Liver (tissue), 9 donors: ENCODE results near the gene TMEM245. TPM values are rescaled to one million over a fixed set of nuclear protein-coding genes. Genes with fewer than 3 reads are reported as not detected.
"Not testable (repeated sequence)": the region's sequence is repeated elsewhere in the genome, so short reads cannot be mapped to it uniquely, and the experiment has no call there.

Experiments
- DNase-seq: peaks from one replicate; pipeline ENCODE4 v3.0.0-alpha.2; 2017; ENCODE audit warnings: low spot score
- H3K27ac ChIP-seq, 2 donors: one replicate each; pipeline ENCODE4 v1.7.0; 2013; ENCODE audit warnings: inconsistent platforms in 2 of 2, low read length in 2 of 2, control low read depth in 1 of 2, low read depth in 1 of 2, mild to moderate bottlenecking in 1 of 2
- H3K27me3 ChIP-seq, 4 donors: one replicate each; pipeline versions ENCODE4 v1.6.1 to v1.7.0; 2013; ENCODE audit warnings: low read length in 3 of 4, inconsistent platforms in 1 of 4, mild to moderate bottlenecking in 1 of 4, moderate library complexity in 1 of 4; ENCODE audit not compliant: control insufficient read depth in 4 of 4, insufficient read depth in 4 of 4
- H3K36me3 ChIP-seq, 4 donors: one replicate each; pipeline versions ENCODE4 v1.6.1 to v1.7.0; 2013; ENCODE audit warnings: low read length in 3 of 4, mild to moderate bottlenecking in 3 of 4, low read depth in 1 of 4, moderate library complexity in 1 of 4; ENCODE audit not compliant: control insufficient read depth in 4 of 4, insufficient read depth in 3 of 4
- H3K4me1 ChIP-seq, 4 donors: one replicate each; pipeline versions ENCODE4 v1.6.1 to v1.7.0; 2013; ENCODE audit warnings: low read length in 3 of 4, mild to moderate bottlenecking in 3 of 4, moderate library complexity in 1 of 4; ENCODE audit not compliant: control insufficient read depth in 4 of 4, insufficient read depth in 4 of 4
- H3K4me3 ChIP-seq, 3 donors: one replicate each; pipeline versions ENCODE4 v1.6.1 to v1.7.0; 2013; ENCODE audit warnings: low read length in 3 of 3, control low read depth in 1 of 3, low read depth in 1 of 3, mild to moderate bottlenecking in 1 of 3
- H3K9ac ChIP-seq, 2 donors: one replicate each; pipeline ENCODE4 v1.7.0; 2013; ENCODE audit warnings: low read length in 2 of 2, mild to moderate bottlenecking in 2 of 2, moderate library complexity in 2 of 2, control low read depth in 1 of 2, low read depth in 1 of 2
- H3K9me3 ChIP-seq, 4 donors: one replicate each; pipeline versions ENCODE4 v1.6.1 to v1.7.0; 2013; ENCODE audit warnings: low read length in 3 of 4; ENCODE audit not compliant: control insufficient read depth in 4 of 4
- EGR1 ChIP-seq, 2 donors: IDR thresholded peaks; 2 replicates each; pipeline ENCODE4 v1.6.1; 2016 to 2018; ENCODE audit warnings: antibody characterized with exemption in 2 of 2, low read depth in 2 of 2
- FOXA1 ChIP-seq: IDR thresholded peaks from 2 replicates; pipeline ENCODE4 v1.6.1; 2016; ENCODE audit warnings: antibody characterized with exemption
- FOXA2 ChIP-seq: IDR thresholded peaks from 2 replicates; pipeline ENCODE4 v1.6.1; 2016; ENCODE audit warnings: antibody characterized with exemption
- GABPA ChIP-seq, 2 donors: IDR thresholded peaks in 1 of 2; conservative IDR thresholded peaks in 1 of 2; 2 replicates each; pipeline ENCODE4 v1.6.1; 2016; ENCODE audit warnings: antibody characterized with exemption in 2 of 2, mild to moderate bottlenecking in 1 of 2, moderate library complexity in 1 of 2
- HNF4A ChIP-seq, 2 donors: conservative IDR thresholded peaks; 2 replicates each; pipeline ENCODE4 v1.6.1; 2016; ENCODE audit warnings: antibody characterized with exemption in 2 of 2, mild to moderate bottlenecking in 2 of 2
- HNF4G ChIP-seq: IDR thresholded peaks from 2 replicates; pipeline ENCODE4 v1.6.1; 2016; ENCODE audit warnings: antibody characterized with exemption
- JUND ChIP-seq, 2 donors: IDR thresholded peaks; 2 replicates each; pipeline ENCODE4 v1.6.1; 2016; ENCODE audit warnings: antibody characterized with exemption in 2 of 2
- NR2F2 ChIP-seq: IDR thresholded peaks from 2 replicates; pipeline ENCODE4 v1.6.1; 2016; ENCODE audit warnings: antibody characterized with exemption
- RXRA ChIP-seq, 2 donors: IDR thresholded peaks; 2 replicates each; pipeline ENCODE4 v1.6.1; 2017 to 2018; ENCODE audit warnings: antibody characterized with exemption in 2 of 2, mild to moderate bottlenecking in 1 of 2
- SP1 ChIP-seq: IDR thresholded peaks from 2 replicates; pipeline ENCODE4 v1.6.1; 2018; ENCODE audit warnings: antibody characterized with exemption, mild to moderate bottlenecking
- TAF1 ChIP-seq: conservative IDR thresholded peaks from 2 replicates; pipeline ENCODE4 v1.6.1; 2016; ENCODE audit warnings: antibody characterized with exemption, mild to moderate bottlenecking
- YY1 ChIP-seq: IDR thresholded peaks from 2 replicates; pipeline ENCODE4 v1.6.1; 2016; ENCODE audit warnings: antibody characterized with exemption, mild to moderate bottlenecking
- WGBS: extraction: QIAGEN DNeasy Blood & Tissue Kit; methylation state at CpG from one replicate; pipeline ENCODE4 v1.1.7; 2013; 5-methylcytosine and 5-hydroxymethylcytosine counted together
- polyA plus RNA-seq, 2 donors: library from polyadenylated mRNA; stranded (reverse) in 1 of 2; unstranded in 1 of 2; fragments of 200-250 nt in 1 of 2; fragments of >200 nt in 1 of 2; fragmentation: Nextera tagmentation in 1 of 2; extraction: Ambion mirVana in 1 of 2; gene quantifications; one replicate each; pipeline versions ENCODE4 v1.2.1 to v1.2.3, GENCODE V29; 2013 to 2015
- total RNA-seq, 2 donors: library from RNA; depleted of rRNA; stranded (reverse); fragments of >200 nt; gene quantifications; one replicate each; pipeline ENCODE4 v1.2.3, GENCODE V29; 2014
- TF ChIP-seq, protein P1 (sequence below): fragments of 150-350 bp; IDR thresholded peaks from 2 replicates; pipeline ENCODE4 v1.5.1; 2017; ENCODE audit warnings: improper control_type of control experiment, low read depth, low read length; ENCODE audit not compliant: missing input control
- TF ChIP-seq, protein P2 (sequence below): IDR thresholded peaks from 2 replicates; pipeline ENCODE4 v1.6.1; 2016; ENCODE audit warnings: antibody characterized with exemption
- TF ChIP-seq, protein P3 (sequence below): IDR thresholded peaks from 2 replicates; pipeline ENCODE4 v1.6.1; 2016; ENCODE audit warnings: antibody characterized with exemption, mild to moderate bottlenecking
- TF ChIP-seq, protein P4 (sequence below): IDR thresholded peaks from 2 replicates; pipeline ENCODE4 v1.6.1; 2016; ENCODE audit warnings: antibody characterized with exemption
- donor health status: healthy.
- donor health status: healthy.
- donor health status: healthy.
- donor health status: healthy.
- donor health status: healthy.

TMEM245 gene
- total and polyA plus RNA-seq, 4 donors: 13.7 to 75.3 (median 31.2) TPM

DNA sequence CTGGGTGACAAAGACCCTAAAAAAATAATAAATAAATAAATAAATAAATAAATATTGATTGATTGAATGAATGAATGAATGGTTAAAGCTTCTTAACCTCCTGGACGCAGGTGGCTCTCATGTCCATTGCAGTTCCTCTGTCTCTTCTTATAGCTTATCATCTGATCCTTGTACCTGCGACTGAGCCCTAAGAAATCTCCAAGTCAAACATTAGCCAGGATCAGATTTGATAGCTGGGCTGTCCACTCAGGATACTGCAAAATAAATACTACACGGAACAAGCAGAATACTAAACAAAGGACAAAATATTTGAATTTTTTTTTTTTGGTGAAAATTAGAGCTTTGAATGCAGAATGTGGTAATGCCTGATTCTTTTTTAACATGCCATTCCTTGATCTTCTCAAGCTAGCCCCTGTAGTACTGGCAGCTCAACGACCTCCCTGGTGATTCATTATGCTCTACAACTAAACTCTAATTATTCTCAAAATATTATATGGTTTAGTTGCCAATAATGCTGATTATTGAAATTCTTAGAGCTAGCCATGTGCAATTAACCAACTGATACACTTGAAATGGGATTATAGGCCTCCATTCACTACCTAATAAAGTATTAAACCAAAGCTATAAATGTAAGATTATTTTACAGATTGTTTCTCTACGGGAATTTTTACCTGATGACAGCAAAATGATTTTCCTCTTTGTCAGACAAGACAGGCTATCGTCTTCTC lies 9.9 kb upstream of the TMEM245 start (continued):
- TF ChIP-seq, protein P1, sequence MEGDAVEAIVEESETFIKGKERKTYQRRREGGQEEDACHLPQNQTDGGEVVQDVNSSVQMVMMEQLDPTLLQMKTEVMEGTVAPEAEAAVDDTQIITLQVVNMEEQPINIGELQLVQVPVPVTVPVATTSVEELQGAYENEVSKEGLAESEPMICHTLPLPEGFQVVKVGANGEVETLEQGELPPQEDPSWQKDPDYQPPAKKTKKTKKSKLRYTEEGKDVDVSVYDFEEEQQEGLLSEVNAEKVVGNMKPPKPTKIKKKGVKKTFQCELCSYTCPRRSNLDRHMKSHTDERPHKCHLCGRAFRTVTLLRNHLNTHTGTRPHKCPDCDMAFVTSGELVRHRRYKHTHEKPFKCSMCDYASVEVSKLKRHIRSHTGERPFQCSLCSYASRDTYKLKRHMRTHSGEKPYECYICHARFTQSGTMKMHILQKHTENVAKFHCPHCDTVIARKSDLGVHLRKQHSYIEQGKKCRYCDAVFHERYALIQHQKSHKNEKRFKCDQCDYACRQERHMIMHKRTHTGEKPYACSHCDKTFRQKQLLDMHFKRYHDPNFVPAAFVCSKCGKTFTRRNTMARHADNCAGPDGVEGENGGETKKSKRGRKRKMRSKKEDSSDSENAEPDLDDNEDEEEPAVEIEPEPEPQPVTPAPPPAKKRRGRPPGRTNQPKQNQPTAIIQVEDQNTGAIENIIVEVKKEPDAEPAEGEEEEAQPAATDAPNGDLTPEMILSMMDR: no peak
- no peak for TF ChIP-seq RXRA (IDR thresholded peaks at IDR 0.05)
- no peak for TF ChIP-seq GABPA (IDR thresholded peaks at IDR 0.05 in 1 of 2, conservative IDR thresholded peaks at IDR 0.05 in 1 of 2)
- TF ChIP-seq, protein P2, sequence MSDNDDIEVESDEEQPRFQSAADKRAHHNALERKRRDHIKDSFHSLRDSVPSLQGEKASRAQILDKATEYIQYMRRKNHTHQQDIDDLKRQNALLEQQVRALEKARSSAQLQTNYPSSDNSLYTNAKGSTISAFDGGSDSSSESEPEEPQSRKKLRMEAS: no peak
- TF ChIP-seq HNF4A (conservative IDR thresholded peaks at IDR 0.05): no peak

DNA sequence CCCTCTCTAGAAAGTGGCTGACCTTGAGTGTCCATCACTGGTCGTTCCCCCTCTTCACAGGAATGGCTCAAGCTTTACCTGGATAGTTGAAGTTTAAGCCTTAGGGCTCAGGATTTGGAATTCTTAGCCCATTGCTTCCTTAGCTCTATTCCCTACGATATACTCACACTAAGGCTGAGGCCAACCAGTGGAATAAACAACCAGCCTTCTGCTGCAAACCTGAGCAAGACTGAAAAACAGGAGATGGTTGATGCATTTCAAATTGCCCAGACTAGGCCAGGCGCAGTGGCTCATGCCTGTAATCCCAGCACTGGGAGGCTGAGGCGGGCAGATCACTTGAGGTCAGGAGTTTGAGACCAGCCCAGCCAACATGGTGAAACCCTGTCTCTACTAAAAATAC lies 6.9 kb upstream of the TMEM245 start:
- H3K36me3 ChIP-seq, H3K4me3 ChIP-seq: not testable (repeated sequence)
- 93% methylated on average over 4 of the region's 4 CpGs for WGBS

DNA sequence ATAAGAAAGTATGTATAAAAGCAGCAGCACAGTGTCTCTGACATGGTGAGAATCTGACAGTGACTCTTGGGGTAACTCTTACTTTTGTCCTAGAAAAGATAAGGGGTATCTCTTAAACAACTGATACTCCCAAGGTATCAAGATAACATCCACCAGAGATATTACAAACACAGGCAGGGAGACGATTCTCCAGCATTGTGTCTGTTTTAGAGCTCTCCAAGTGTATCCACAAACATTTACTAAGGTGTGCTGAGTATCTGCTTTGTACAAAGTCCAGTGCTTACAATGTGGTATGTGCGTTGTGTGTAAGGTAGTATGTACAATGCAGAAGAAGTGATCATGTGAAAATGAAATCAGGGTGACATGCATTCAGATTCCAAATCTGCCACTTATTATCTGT lies 4.4 kb upstream of the TMEM245 start:
- Histone ChIP-seq H3K27me3 (no peaks in the 10 kb centered on the region), H3K27ac (no peak overlapping the region), H3K4me1 (peaks cover 0 to 5% (median 2%) of the 10 kb centered on the region in 4 donors), H3K36me3 (no peaks in the 10 kb centered on the region), H3K9me3 (no peaks in the 10 kb centered on the region), H3K4me3 (no peak overlapping the region), H3K9ac (no peak overlapping the region)
- DNase-seq: no peak
- TF ChIP-seq FOXA2 (no peak), YY1 (no peak), TAF1 (no peak), NR2F2 (no peak), HNF4A (conservative IDR thresholded peaks at IDR 0.05) (no peak), FOXA1 (no peak), EGR1 (IDR thresholded peaks at IDR 0.05; ENCODE audit: low read depth in 2 of 2) (no peak), SP1 (no peak), HNF4G (no peak), RXRA (IDR thresholded peaks at IDR 0.05) (no peak), GABPA (IDR thresholded peaks at IDR 0.05 in 1 of 2, conservative IDR thresholded peaks at IDR 0.05 in 1 of 2) (no peak), JUND (IDR thresholded peaks at IDR 0.05) (no peak)
- TF ChIP-seq, protein P1: no peak
- TF ChIP-seq, protein P3, sequence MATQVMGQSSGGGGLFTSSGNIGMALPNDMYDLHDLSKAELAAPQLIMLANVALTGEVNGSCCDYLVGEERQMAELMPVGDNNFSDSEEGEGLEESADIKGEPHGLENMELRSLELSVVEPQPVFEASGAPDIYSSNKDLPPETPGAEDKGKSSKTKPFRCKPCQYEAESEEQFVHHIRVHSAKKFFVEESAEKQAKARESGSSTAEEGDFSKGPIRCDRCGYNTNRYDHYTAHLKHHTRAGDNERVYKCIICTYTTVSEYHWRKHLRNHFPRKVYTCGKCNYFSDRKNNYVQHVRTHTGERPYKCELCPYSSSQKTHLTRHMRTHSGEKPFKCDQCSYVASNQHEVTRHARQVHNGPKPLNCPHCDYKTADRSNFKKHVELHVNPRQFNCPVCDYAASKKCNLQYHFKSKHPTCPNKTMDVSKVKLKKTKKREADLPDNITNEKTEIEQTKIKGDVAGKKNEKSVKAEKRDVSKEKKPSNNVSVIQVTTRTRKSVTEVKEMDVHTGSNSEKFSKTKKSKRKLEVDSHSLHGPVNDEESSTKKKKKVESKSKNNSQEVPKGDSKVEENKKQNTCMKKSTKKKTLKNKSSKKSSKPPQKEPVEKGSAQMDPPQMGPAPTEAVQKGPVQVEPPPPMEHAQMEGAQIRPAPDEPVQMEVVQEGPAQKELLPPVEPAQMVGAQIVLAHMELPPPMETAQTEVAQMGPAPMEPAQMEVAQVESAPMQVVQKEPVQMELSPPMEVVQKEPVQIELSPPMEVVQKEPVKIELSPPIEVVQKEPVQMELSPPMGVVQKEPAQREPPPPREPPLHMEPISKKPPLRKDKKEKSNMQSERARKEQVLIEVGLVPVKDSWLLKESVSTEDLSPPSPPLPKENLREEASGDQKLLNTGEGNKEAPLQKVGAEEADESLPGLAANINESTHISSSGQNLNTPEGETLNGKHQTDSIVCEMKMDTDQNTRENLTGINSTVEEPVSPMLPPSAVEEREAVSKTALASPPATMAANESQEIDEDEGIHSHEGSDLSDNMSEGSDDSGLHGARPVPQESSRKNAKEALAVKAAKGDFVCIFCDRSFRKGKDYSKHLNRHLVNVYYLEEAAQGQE: no peak
- TF ChIP-seq, protein P2: no peak
- TF ChIP-seq, protein P4, sequence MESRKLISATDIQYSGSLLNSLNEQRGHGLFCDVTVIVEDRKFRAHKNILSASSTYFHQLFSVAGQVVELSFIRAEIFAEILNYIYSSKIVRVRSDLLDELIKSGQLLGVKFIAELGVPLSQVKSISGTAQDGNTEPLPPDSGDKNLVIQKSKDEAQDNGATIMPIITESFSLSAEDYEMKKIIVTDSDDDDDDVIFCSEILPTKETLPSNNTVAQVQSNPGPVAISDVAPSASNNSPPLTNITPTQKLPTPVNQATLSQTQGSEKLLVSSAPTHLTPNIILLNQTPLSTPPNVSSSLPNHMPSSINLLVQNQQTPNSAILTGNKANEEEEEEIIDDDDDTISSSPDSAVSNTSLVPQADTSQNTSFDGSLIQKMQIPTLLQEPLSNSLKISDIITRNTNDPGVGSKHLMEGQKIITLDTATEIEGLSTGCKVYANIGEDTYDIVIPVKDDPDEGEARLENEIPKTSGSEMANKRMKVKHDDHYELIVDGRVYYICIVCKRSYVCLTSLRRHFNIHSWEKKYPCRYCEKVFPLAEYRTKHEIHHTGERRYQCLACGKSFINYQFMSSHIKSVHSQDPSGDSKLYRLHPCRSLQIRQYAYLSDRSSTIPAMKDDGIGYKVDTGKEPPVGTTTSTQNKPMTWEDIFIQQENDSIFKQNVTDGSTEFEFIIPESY: no peak
- WGBS: 45% methylated on average over 2 of the region's 2 CpGs

More for the DNA sequence above, 6.9 kb upstream of the TMEM245 start:
- not testable (repeated sequence) for H3K4me1 ChIP-seq, H3K27me3 ChIP-seq, H3K9me3 ChIP-seq, H3K27ac ChIP-seq, DNase-seq, H3K9ac ChIP-seq
